ENCODE results near the gene ONECUT1. TPM values are rescaled to one million over a fixed set of nuclear protein-coding genes. Genes with fewer than 3 reads are reported as not detected.

The ONECUT1 gene
- total and polyA plus RNA-seq, 12 donors: 0.06 to 0.18 TPM; not detected in 10

GRCh38 chr15:52737720-52738119 lies 52.4 kb downstream of the ONECUT1 start:
- intact Hi-C loops (cut with DNase I): loop anchor here (10.0 kb wide), 2 partner anchors 143 to 483 kb away; no protein-coding TSS in a partner anchor
- peak overlapping the region in 2 of 5 donors; percentile 33 to 67 for H3K27ac ChIP-seq
- no peaks in the 10 kb centered on the region for H3K27me3 ChIP-seq
- peaks cover 15 to 26% of the 10 kb centered on the region in 2 donors for H3K4me1 ChIP-seq (replicated peaks in 1 of 2)
- TF ChIP-seq POLR2A (IDR thresholded peaks at IDR 0.05) (no peak), CTCF (IDR thresholded peaks at IDR 0.05) (no peak)
- no peaks in the 10 kb centered on the region for H3K9me3 ChIP-seq (replicated peaks in 1 of 3)
- no peak overlapping the region for H3K4me3 ChIP-seq
- no peaks in the 10 kb centered on the region for H3K36me3 ChIP-seq (replicated peaks in 1 of 2)
- 38 to 62% (median 53%) methylated on average over 3 of the region's 3 CpGs for WGBS, 4 donors
- peak in 6 of 7 donors; percentile 28 to 35 (median 33) for DNase-seq

DNA sequence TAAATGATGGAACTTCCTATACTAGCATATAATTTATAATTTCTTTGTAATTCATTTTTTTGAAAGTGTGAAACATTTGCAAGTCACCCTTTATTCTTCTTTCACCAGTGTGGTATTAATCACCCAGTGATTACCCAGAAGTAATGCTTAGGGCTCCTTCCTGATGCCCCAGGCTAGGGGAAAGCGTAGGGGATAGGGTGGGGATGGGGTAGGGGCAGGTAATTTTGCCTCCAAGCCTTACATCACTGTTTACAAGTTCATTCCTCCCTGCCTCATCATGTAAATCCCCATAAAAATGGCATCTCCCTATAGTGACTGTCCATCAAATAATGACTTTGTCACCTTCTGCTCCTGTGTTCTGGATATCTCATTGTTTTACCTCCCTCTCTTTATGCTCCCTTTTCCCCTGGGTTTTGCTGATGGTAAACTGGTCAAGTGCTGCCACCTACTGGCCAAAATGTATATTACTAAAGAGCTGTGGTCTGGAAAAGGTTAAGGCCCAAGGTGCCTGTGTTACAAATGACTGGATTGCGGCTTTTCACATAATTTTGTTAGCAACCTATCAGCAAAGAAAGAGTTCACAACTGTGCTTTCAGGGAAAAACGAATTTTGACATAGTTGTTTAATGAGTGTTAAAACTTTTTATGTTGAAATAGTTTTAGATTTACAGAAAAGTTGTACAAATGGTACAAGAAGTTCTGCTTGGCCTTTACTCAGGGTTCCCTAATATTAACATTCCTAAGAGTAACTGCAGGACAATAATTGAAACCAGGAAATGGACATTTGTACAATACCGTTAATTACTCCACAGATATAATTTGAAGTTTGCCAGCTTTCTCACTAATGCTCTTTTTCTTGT lies 54.7 kb downstream of the ONECUT1 start:
- 42 to 51% (median 49%) methylated on average over 4 of the region's 4 CpGs for WGBS, 4 donors
- DNase-seq: peak; percentile 51 to 88 (median 78)
- Histone ChIP-seq H3K36me3 (replicated peaks in 1 of 2) (no peaks in the 10 kb centered on the region), H3K4me3 (no peak overlapping the region), H3K9me3 (replicated peaks in 1 of 3) (no peaks in the 10 kb centered on the region), H3K27me3 (no peaks in the 10 kb centered on the region), H3K27ac (no peak overlapping the region), H3K4me1 (replicated peaks in 1 of 2) (peaks cover 18 to 36% of the 10 kb centered on the region in 2 donors)
- no peak for TF ChIP-seq POLR2A (IDR thresholded peaks at IDR 0.05)
- peak; percentile 81 to 92 (median 88) for TF ChIP-seq CTCF (IDR thresholded peaks at IDR 0.05)
- intact Hi-C loops (cut with DNase I): loop anchor here (10.0 kb wide), 2 partner anchors 141 to 481 kb away; no protein-coding TSS in a partner anchor

- whole genome bisulfite sequencing, 4 donors: 53 to 72% (median 59%) methylated on average over 3 of the region's 3 CpGs
- no peak overlapping the region for H3K4me3 ChIP-seq
- TF ChIP-seq CTCF (IDR thresholded peaks at IDR 0.05) (no peak), POLR2A (IDR thresholded peaks at IDR 0.05) (no peak)
- no peaks in the 10 kb centered on the region for H3K9me3 ChIP-seq (replicated peaks in 1 of 3)
- no peaks in the 10 kb centered on the region for H3K27me3 ChIP-seq
- H3K4me1 ChIP-seq (replicated peaks in 1 of 2): peaks cover 18 to 45% of the 10 kb centered on the region in 2 donors
- H3K27ac ChIP-seq: peak overlapping the region in 2 of 5 donors; percentile 0 to 60
- peak in 1 of 7 donors; percentile 10 for DNase-seq
- intact Hi-C loops (cut with DNase I): loop anchor here (5.0 to 10.0 kb wide), 3 partner anchors 140 to 480 kb away; no protein-coding TSS in a partner anchor
- no peaks in the 10 kb centered on the region for H3K36me3 ChIP-seq (replicated peaks in 1 of 2)
Measured at GRCh38 chr15:52734329-52734728, 55.8 kb downstream of the ONECUT1 start.

DNA sequence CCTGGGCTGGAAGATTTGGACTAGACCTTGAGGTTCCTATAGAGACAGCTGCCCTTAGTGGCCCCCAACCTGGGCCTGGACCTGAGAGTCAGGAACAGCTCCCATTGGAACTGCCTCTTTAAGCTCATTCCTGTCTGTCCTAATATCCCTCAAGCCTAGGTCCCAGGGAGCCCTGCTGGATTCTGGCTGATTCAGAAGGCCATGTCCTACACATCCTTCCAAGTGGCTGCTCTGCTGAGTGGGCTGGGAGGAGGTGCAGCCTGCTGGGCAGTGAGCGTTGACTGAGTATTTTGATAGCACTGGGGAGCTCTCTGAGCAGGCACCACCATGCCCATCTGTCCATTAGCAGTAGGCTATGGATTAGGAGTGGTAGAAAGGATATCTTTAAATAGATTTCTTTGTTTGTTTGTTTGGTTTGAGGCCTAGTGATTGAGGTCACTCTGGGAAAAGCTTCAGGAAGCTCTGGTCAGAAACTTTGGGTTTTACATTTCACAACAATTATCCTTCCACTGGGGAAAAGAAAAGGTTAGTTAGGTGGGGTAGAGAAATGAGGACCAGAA lies 56.4 kb downstream of the ONECUT1 start:
- Histone ChIP-seq H3K4me3 (no peak overlapping the region), H3K27me3 (no peaks in the 10 kb centered on the region), H3K36me3 (replicated peaks in 1 of 2) (no peaks in the 10 kb centered on the region), H3K9me3 (replicated peaks in 1 of 3) (no peaks in the 10 kb centered on the region), H3K27ac (peak overlapping the region in 2 of 5 donors; percentile 0 to 60), H3K4me1 (replicated peaks in 1 of 2) (peaks cover 18 to 45% of the 10 kb centered on the region in 2 donors)
- intact Hi-C loops (cut with DNase I): loop anchor here (5.0 to 10.0 kb wide), 3 partner anchors 139 to 479 kb away; no protein-coding TSS in a partner anchor
- TF ChIP-seq POLR2A (IDR thresholded peaks at IDR 0.05): no peak
- no peak for TF ChIP-seq CTCF (IDR thresholded peaks at IDR 0.05)
- WGBS, 4 donors: 82 to 86% (median 84%) methylated on average over 1 of the region's 1 CpG; no CpG with 5 or more reads in 1 of the 4 donors
- peak in 3 of 7 donors; percentile 3 to 24 (median 21) for DNase-seq
